ENCODE data around the gene NEK9.

The NEK9 gene

GRCh38 chr14:75138492-75138891 is 11.6 kb upstream of the NEK9 start:
- H4K8ac ChIP-seq (ENCODE audit: low read length) = no peak overlapping the region
- H3K9me3 ChIP-seq (ENCODE audit: control insufficient read depth, low read length) = no peaks in the 10 kb centered on the region
- H2BK120ac ChIP-seq (ENCODE audit: low read depth, low read length) = no peak overlapping the region
- H3K4ac ChIP-seq (ENCODE audit: low read depth in 1 of 2, low read length in 2 of 2) = no peak overlapping the region
- no peak overlapping the region for H3K4me2 ChIP-seq (ENCODE audit: low read length, poor library complexity, severe bottlenecking)
- H3K23ac ChIP-seq (ENCODE audit: low read length in 2 of 2) = no peak overlapping the region
- H3K14ac ChIP-seq (ENCODE audit: low read length in 2 of 2) = no peak overlapping the region
- no peaks in the 10 kb centered on the region for H3K4me1 ChIP-seq (ENCODE audit: control insufficient read depth, insufficient read depth, low read depth, low read length)
- H2BK15ac ChIP-seq (ENCODE audit: low read depth, poor library complexity, severe bottlenecking) = no peak overlapping the region
- no peak overlapping the region for H4K91ac ChIP-seq (ENCODE audit: low read length)
- H3K4me3 ChIP-seq (ENCODE audit: insufficient read depth in 1 of 2, low read depth in 1 of 2, low read length in 2 of 2) = no peak overlapping the region
- peak overlapping the region; percentile 8 for H3K9ac ChIP-seq (ENCODE audit: low read length)
- peaks cover 12% of the 10 kb centered on the region for H3K79me1 ChIP-seq (replicated peaks; ENCODE audit: low read length, poor library complexity, severe bottlenecking)
- no peak overlapping the region for H2BK12ac ChIP-seq (ENCODE audit: low read length in 2 of 2)
- H2AFZ ChIP-seq (ENCODE audit: low read depth, low read length) = no peak overlapping the region
- H3K36me3 ChIP-seq (ENCODE audit: control insufficient read depth in 1 of 2, insufficient read depth in 2 of 2, low read depth in 1 of 2, low read length in 2 of 2) = peaks cover 9 to 27% of the 10 kb centered on the region in 2 experiments
- H2BK5ac ChIP-seq (ENCODE audit: low read depth, low read length, poor library complexity, severe bottlenecking) = no peak overlapping the region
- H3K27ac ChIP-seq (ENCODE audit: low read length, poor library complexity, severe bottlenecking) = no peak overlapping the region
- H2AK5ac ChIP-seq (ENCODE audit: low read length, severe bottlenecking) = no peak overlapping the region
- H3K18ac ChIP-seq (ENCODE audit: low read depth in 1 of 2, low read length in 2 of 2) = no peak overlapping the region
- DNase-seq = no peak
- no peaks in the 10 kb centered on the region for H3K27me3 ChIP-seq (ENCODE audit: control insufficient read depth in 1 of 2, insufficient read depth in 1 of 2, low read length in 2 of 2)
- WGBS = no CpG with 5 or more reads among the region's 1 CpG

DNA sequence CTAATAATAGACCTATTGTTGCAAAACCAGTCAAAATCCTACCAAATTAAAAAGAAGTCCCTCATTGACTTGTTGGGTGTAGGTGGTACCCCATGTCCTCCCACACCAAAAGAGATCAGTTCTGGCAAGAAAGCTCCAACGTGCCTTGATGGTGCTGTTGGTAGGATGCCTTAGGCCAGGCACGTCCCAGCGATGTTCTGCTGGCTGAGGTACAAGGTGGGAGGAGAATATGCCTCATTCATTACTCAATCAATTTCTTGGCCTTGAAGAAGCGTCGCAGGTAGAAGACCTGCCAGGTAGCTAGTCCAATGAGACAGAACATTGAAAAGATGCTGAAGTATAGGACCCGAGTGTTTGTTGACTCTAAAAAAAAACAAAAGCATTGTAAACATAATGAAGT is 7.8 kb upstream of the NEK9 start:
- no peak overlapping the region for H2BK12ac ChIP-seq (ENCODE audit: low read length in 2 of 2)
- 99% methylated on average over 6 of the region's 6 CpGs for WGBS
- no peak overlapping the region for H2BK120ac ChIP-seq (ENCODE audit: low read depth, low read length)
- H2BK5ac ChIP-seq (ENCODE audit: low read depth, low read length, poor library complexity, severe bottlenecking) = no peak overlapping the region
- no peak overlapping the region for H3K4ac ChIP-seq (ENCODE audit: low read depth in 1 of 2, low read length in 2 of 2)
- no peak overlapping the region for H2AFZ ChIP-seq (ENCODE audit: low read depth, low read length)
- no peak overlapping the region for H3K23ac ChIP-seq (ENCODE audit: low read length in 2 of 2)
- H3K4me3 ChIP-seq (ENCODE audit: insufficient read depth in 1 of 2, low read depth in 1 of 2, low read length in 2 of 2) = no peak overlapping the region
- H3K18ac ChIP-seq (ENCODE audit: low read depth in 1 of 2, low read length in 2 of 2) = no peak overlapping the region
- H3K79me1 ChIP-seq (replicated peaks; ENCODE audit: low read length, poor library complexity, severe bottlenecking) = peaks cover 7% of the 10 kb centered on the region
- H3K4me1 ChIP-seq (ENCODE audit: control insufficient read depth, insufficient read depth, low read depth, low read length) = no peaks in the 10 kb centered on the region
- DNase-seq = no peak
- no peak overlapping the region for H4K91ac ChIP-seq (ENCODE audit: low read length)
- no peak overlapping the region for H3K27ac ChIP-seq (ENCODE audit: low read length, poor library complexity, severe bottlenecking)
- H3K9ac ChIP-seq (ENCODE audit: low read length) = no peak overlapping the region
- H3K9me3 ChIP-seq (ENCODE audit: control insufficient read depth, low read length) = no peaks in the 10 kb centered on the region
- H3K27me3 ChIP-seq (ENCODE audit: control insufficient read depth in 1 of 2, insufficient read depth in 1 of 2, low read length in 2 of 2) = no peaks in the 10 kb centered on the region
- no peak overlapping the region for H2BK15ac ChIP-seq (ENCODE audit: low read depth, poor library complexity, severe bottlenecking)
- no peak overlapping the region for H2AK5ac ChIP-seq (ENCODE audit: low read length, severe bottlenecking)
- no peak overlapping the region for H3K4me2 ChIP-seq (ENCODE audit: low read length, poor library complexity, severe bottlenecking)
- H4K8ac ChIP-seq (ENCODE audit: low read length) = no peak overlapping the region
- H3K14ac ChIP-seq (ENCODE audit: low read length in 2 of 2) = no peak overlapping the region
- peaks cover 9 to 45% of the 10 kb centered on the region in 2 experiments for H3K36me3 ChIP-seq (ENCODE audit: control insufficient read depth in 1 of 2, insufficient read depth in 2 of 2, low read depth in 1 of 2, low read length in 2 of 2)

DNA sequence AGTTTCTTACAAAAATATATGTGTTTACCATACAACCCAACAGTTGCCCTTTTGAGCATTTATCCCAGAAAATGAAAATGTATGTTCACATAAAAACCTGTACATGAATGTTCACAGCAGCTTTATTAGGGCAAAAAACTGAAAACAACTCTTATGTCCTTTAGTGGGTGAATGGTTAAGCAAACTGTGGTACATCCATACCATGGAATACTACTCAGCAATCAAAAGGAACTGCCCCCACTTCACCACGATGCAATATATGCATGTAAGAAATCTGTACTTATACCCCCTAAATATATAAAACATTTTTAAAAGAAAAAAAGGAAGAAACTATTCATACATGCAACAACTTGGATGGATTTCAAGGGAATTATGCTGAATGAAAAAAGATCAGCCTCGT is 6.7 kb upstream of the NEK9 start:
- Histone ChIP-seq H2BK12ac (ENCODE audit: low read length in 2 of 2) (no peak overlapping the region), H3K9ac (ENCODE audit: low read length) (no peak overlapping the region), H3K23ac (ENCODE audit: low read length in 2 of 2) (no peak overlapping the region), H3K4me3 (ENCODE audit: insufficient read depth in 1 of 2, low read depth in 1 of 2, low read length in 2 of 2) (no peak overlapping the region), H2AK5ac (ENCODE audit: low read length, severe bottlenecking) (no peak overlapping the region), H2AFZ (ENCODE audit: low read depth, low read length) (no peak overlapping the region), H3K18ac (ENCODE audit: low read depth in 1 of 2, low read length in 2 of 2) (no peak overlapping the region), H3K4ac (ENCODE audit: low read depth in 1 of 2, low read length in 2 of 2) (no peak overlapping the region), H3K9me3 (ENCODE audit: control insufficient read depth, low read length) (no peaks in the 10 kb centered on the region), H3K36me3 (ENCODE audit: control insufficient read depth in 1 of 2, insufficient read depth in 2 of 2, low read depth in 1 of 2, low read length in 2 of 2) (peaks cover 9 to 47% of the 10 kb centered on the region in 2 experiments), H4K91ac (ENCODE audit: low read length) (no peak overlapping the region), H3K4me1 (ENCODE audit: control insufficient read depth, insufficient read depth, low read depth, low read length) (no peaks in the 10 kb centered on the region), H3K79me1 (replicated peaks; ENCODE audit: low read length, poor library complexity, severe bottlenecking) (peaks cover 9% of the 10 kb centered on the region), H2BK15ac (ENCODE audit: low read depth, poor library complexity, severe bottlenecking) (no peak overlapping the region), H3K14ac (ENCODE audit: low read length in 2 of 2) (no peak overlapping the region), H2BK120ac (ENCODE audit: low read depth, low read length) (no peak overlapping the region), H3K27me3 (ENCODE audit: control insufficient read depth in 1 of 2, insufficient read depth in 1 of 2, low read length in 2 of 2) (no peaks in the 10 kb centered on the region), H2BK5ac (ENCODE audit: low read depth, low read length, poor library complexity, severe bottlenecking) (no peak overlapping the region), H4K8ac (ENCODE audit: low read length) (no peak overlapping the region), H3K27ac (ENCODE audit: low read length, poor library complexity, severe bottlenecking) (no peak overlapping the region), H3K4me2 (ENCODE audit: low read length, poor library complexity, severe bottlenecking) (no peak overlapping the region)
- DNase-seq = no peak
- WGBS = no CpG with 5 or more reads among the region's 2 CpGs

DNA sequence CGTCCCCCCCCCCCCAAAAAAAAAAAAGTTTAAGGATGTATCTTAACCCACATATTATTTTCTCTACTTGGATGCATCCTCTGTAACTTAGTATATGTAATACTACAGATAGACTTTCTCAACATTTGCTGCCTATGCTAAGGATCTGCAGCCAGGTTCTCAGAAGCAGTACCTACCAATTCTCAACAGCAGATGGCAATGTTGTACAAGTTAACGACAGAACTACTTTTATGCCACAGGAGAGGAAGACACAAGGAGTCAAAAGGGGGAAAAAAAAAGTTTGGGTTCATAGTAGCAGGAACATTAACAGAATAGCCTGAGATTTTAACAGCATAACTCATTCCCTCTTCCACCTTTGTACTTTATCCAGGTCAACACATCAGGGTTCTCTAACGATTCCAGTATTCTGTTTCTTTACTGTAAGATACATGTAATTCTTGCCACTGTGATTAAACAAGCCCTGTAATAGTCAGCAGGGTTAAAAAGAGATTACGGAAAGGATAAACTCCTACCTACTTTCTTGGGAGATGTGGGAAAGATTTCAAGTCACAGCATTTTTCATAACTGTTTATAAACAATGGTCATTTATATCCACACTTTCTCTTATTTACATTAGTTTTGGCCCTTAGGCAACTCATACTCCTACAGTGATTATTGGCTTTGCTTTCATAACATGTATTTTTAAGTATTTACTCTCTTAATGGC is 5.7 kb upstream of the NEK9 start:
- Histone ChIP-seq H3K18ac (ENCODE audit: low read depth in 1 of 2, low read length in 2 of 2) (no peak overlapping the region), H2AK5ac (ENCODE audit: low read length, severe bottlenecking) (no peak overlapping the region), H3K36me3 (ENCODE audit: control insufficient read depth in 1 of 2, insufficient read depth in 2 of 2, low read depth in 1 of 2, low read length in 2 of 2) (peaks cover 13 to 54% of the 10 kb centered on the region in 2 experiments), H2BK5ac (ENCODE audit: low read depth, low read length, poor library complexity, severe bottlenecking) (no peak overlapping the region), H3K4ac (ENCODE audit: low read depth in 1 of 2, low read length in 2 of 2) (no peak overlapping the region), H3K4me1 (ENCODE audit: control insufficient read depth, insufficient read depth, low read depth, low read length) (no peaks in the 10 kb centered on the region), H3K4me3 (ENCODE audit: insufficient read depth in 1 of 2, low read depth in 1 of 2, low read length in 2 of 2) (no peak overlapping the region), H2BK15ac (ENCODE audit: low read depth, poor library complexity, severe bottlenecking) (no peak overlapping the region), H2AFZ (ENCODE audit: low read depth, low read length) (no peak overlapping the region), H2BK120ac (ENCODE audit: low read depth, low read length) (no peak overlapping the region), H3K27ac (ENCODE audit: low read length, poor library complexity, severe bottlenecking) (no peak overlapping the region), H3K4me2 (ENCODE audit: low read length, poor library complexity, severe bottlenecking) (no peak overlapping the region), H4K8ac (ENCODE audit: low read length) (no peak overlapping the region), H4K91ac (ENCODE audit: low read length) (no peak overlapping the region), H3K9ac (ENCODE audit: low read length) (peak overlapping the region; percentile 70), H3K27me3 (ENCODE audit: control insufficient read depth in 1 of 2, insufficient read depth in 1 of 2, low read length in 2 of 2) (no peaks in the 10 kb centered on the region), H3K79me1 (replicated peaks; ENCODE audit: low read length, poor library complexity, severe bottlenecking) (peaks cover 9% of the 10 kb centered on the region), H2BK12ac (ENCODE audit: low read length in 2 of 2) (no peak overlapping the region), H3K14ac (ENCODE audit: low read length in 2 of 2) (no peak overlapping the region), H3K9me3 (ENCODE audit: control insufficient read depth, low read length) (no peaks in the 10 kb centered on the region), H3K23ac (ENCODE audit: low read length in 2 of 2) (no peak overlapping the region)
- DNase-seq = peak; percentile 86
- 86% methylated on average over 1 of the region's 4 CpGs for WGBS
